Anterior cingulate cortex (tissue), 58 donors: ENCODE results near the gene TMEM106A.
"Not testable (repeated sequence)": the region's sequence is repeated elsewhere in the genome, so short reads cannot be mapped to it uniquely, and the experiment has no call there.

ENCODE experiments used
- DNase-seq, 58 donors: peaks; one replicate each; lab custom pipeline; 2025; lab: John Stamatoyannopoulos, UW

The TMEM106A gene

GRCh38 chr17:43211480-43212402 is at the start of gene TMEM106A:
TSS of gene TMEM106A (plus strand) at chr17:43211875. CDS start at chr17:43213042, 1,167 bp downstream.
- DNase-seq = peak in 44 of 58 donors; percentile 1 to 53 (median 23)

- DNase-seq = not testable (repeated sequence)
Measured at GRCh38 chr17:43165971-43166370, 45.7 kb upstream of the TMEM106A start.

GRCh38 chr17:43169561-43170139 is 42.0 kb upstream of the TMEM106A start:
- DNase-seq = peak in 13 of 58 donors; percentile 5 to 58 (median 32)

GRCh38 chr17:43170140-43170765 is 41.4 kb upstream of the TMEM106A start:
- peak; percentile 23 to 95 (median 84) for DNase-seq

GRCh38 chr17:43170766-43171585 is 40.7 kb upstream of the TMEM106A start, which contains the start of gene NBR1:
TSS of gene NBR1 (plus strand) at chr17:43171214. CDS start at chr17:43175800, 4,586 bp downstream.
- DNase-seq = peak; percentile 81 to 99 (median 95)

GRCh38 chr17:43171586-43172487 is 39.8 kb upstream of the TMEM106A start:
- DNase-seq = peak in 2 of 58 donors; percentile 13 to 47

- DNase-seq = no peak
Measured at GRCh38 chr17:43175213-43176118, 36.2 kb upstream of the TMEM106A start.

- no peak for DNase-seq
Measured at GRCh38 chr17:43176119-43176570, 35.5 kb upstream of the TMEM106A start.

GRCh38 chr17:43183921-43184320 is 27.8 kb upstream of the TMEM106A start:
- DNase-seq = no peak

- not testable (repeated sequence) for DNase-seq
Measured at GRCh38 chr17:43186656-43187055, 25.0 kb upstream of the TMEM106A start.

- DNase-seq = no peak
Measured at GRCh38 chr17:43193251-43193650, 18.4 kb upstream of the TMEM106A start.

GRCh38 chr17:43199633-43200032 is 12.0 kb upstream of the TMEM106A start:
- DNase-seq = no peak

GRCh38 chr17:43200127-43200526 is 11.5 kb upstream of the TMEM106A start:
- no peak for DNase-seq

- not testable (repeated sequence) for DNase-seq
Measured at GRCh38 chr17:43203013-43203412, 8.7 kb upstream of the TMEM106A start.

- no peak for DNase-seq
Measured at GRCh38 chr17:43210576-43210975, 1.1 kb upstream of the TMEM106A start.

- DNase-seq = no peak
Measured at GRCh38 chr17:43211123-43211479, 574 bp upstream of the TMEM106A start.

- DNase-seq = no peak
Measured at GRCh38 chr17:43212641-43213490, 1.2 kb downstream of the TMEM106A start.
